ENCODE measurements around the gene HSBP1L1.

Gene HSBP1L1

GRCh38 chr18:79964330-79965118 is at the start of gene HSBP1L1:
Gene HSBP1L1 (plus strand): TSS chr18:79964643. CDS start chr18:79964736, 93 bp downstream.
- peak; percentile 70 for DNase-seq

- DNase-seq = no peak
Measured at GRCh38 chr18:79915161-79916127, 49.0 kb upstream of the HSBP1L1 start.

- DNase-seq = no peak
Measured at GRCh38 chr18:79916128-79916494, 48.3 kb upstream of the HSBP1L1 start.

DNA sequence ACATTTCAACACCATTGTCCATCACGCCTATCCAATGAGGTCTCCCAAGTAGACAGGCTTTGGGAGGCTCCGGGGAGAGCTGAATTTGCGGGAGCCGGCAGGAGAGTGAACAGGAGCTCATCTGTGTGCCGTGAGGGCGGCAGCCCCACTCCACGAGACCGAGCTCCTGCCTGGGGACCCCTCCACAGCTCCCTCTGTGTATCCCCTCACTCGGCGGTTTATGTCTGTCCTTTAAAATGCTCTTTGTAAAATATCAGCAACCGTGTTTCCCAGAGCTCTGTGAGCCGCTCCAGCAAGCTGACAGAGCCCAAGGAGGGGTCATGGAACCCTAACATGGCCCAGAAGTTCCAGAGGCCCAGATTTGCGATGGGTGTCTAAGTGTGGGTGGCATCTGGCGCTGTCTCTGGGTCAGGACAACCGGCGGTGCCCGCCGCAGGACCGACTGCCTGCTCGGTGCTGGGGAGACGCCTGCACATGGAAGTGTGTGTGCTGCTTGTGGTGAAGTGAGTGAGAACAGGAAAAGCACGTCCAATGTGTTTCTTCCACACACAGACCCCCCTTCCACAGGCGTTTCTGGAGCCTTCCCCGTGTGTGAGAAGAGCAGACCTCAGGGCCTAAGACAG is 47.8 kb upstream of the HSBP1L1 start:
- DNase-seq = no peak

DNA sequence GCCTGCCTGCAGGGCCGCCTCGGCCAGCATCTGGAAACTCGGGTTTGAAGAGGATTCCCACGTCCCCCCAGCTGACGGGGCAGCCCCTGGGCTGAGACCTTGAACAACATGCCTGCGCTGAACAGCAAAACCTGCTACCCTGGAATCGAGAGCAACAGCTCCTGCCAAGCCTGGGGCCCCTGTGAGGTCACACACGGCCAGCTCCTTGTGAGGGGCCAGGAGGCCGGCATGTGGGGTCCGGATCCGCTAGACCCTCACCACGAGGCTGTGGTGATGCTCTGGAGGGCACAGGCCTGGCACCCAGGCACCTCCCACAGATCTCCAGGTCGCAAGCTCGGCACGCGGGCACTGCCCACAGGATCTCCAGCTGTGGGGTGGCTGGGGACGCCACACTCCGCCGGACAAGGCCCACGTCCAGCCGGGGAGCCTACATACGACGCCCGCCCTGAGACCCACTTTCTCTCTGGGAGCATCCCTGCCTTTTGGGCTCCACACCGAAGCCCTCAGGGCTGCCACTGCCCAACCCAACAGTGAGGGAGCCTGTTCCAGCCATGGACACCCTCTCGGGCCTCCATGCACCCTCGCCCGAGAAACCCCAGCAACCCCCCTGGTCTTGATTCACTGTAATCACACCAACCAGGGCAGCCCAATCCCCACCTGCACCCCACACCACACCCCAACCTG is 47.1 kb upstream of the HSBP1L1 start:
- no peak for DNase-seq

DNA sequence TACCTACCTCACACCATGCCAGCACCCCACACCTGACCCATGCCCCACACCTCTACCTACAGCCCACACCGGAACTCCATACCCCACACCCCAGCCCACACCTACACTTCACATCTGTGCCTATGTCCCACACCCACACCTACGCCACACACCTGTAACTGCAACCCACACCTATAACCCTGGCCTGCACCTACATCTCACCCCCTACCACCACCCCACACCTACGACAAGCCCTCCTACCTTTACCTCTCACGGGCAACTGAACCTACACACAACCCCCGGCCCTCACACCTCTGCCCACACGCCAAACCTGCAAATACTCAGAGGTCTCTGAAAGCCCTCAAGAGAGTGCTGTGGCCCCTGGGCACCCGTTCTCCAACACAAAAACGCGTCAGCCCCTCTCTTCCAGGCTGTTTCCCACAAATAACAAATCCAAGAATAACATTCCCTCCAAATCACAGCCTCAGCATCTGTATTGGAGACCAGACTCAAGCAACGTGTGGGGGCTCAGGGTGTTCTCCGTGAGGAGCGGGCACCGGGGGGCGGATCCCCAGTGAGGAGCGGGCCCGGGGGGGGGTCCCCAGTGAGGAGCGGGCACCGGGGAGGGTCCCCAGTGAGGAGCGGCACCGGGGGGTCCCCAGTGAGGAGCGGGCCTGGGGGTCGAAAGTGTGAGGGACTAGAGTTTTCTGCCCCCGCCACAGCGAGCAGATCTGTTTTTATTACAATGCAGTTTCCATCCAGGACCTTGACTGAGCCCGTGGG is 46.4 kb upstream of the HSBP1L1 start:
- no peak for DNase-seq

- no peak for DNase-seq
Measured at GRCh38 chr18:79918615-79919011, 45.8 kb upstream of the HSBP1L1 start.

DNA sequence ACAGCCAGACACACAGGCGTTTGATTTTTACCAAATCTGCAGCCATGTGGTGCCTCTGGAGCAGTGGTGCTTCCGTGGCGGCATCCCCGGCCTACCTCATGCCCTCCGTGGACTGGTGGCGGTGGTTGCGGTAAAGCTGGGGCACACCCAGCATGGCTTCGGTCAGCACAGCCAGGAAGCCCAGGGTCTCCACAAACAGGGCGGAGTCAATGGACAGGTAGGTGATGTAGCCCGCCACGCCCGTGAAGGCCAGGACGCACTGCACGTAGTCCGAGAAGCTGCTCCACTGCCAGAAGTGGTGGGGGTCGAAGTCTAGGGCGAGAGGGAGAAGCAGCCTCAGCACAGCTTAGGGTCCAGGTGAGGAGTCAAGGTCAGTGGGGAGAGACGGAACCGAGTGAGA is 45.4 kb upstream of the HSBP1L1 start:
- no peak for DNase-seq

- DNase-seq = no peak
Measured at GRCh38 chr18:79921984-79922965, 42.2 kb upstream of the HSBP1L1 start.

DNA sequence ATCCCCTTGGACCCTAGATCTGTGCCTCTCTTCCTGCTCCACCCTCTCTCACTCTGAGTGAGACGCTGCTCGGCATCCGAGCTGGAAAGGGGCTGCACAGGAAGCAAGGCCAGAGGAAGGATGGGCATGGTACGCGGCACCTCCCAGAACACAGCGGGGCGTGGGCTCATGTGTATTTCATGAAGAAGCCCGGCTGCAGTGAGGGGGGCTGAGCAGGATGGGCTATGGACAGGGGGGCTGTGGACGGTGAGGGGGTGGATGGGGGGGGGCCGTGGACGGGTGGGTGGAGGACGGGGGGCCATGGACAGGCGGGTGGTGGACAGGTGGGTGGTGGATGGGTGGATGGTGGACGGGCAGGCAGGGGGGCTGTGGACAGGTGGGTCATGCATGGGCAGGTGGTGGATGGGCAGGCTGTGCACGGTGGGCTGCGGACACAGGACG is 41.5 kb upstream of the HSBP1L1 start:
- DNase-seq = no peak

DNA sequence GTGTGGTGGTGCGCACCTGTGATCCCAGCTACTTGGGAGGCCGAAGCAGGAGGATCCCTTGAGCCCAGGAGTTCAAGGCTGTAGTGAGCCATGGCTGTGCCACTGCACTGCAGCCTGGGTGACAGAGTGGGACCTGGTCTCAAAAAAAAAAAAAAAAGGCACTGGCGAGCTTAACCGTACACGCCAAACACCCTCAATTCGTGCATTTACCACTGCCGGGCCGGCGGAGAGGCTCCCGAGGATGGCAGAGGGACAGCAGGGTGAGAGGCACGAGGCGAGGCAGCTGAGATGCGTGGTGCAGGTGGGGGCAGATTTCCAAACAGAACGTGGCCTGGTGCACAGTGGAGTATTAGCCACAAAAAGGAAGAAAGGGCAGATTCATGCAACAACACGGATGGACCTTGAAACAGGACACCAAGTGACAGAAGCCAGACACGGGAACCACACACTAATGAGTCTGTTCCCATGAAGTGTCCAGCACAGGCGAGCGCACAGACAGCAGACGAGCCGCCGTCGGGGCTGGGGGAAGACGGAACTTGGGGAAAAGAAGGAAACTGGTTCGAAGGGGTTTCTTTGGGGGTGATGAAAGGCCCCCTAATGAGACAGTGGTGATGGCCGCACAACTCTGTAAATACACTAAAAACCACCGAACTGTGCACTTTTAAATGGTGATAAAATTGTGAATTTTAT is 40.4 kb upstream of the HSBP1L1 start:
- DNase-seq = no peak

GRCh38 chr18:79924814-79925731 is 39.4 kb upstream of the HSBP1L1 start:
- DNase-seq = no peak

DNA sequence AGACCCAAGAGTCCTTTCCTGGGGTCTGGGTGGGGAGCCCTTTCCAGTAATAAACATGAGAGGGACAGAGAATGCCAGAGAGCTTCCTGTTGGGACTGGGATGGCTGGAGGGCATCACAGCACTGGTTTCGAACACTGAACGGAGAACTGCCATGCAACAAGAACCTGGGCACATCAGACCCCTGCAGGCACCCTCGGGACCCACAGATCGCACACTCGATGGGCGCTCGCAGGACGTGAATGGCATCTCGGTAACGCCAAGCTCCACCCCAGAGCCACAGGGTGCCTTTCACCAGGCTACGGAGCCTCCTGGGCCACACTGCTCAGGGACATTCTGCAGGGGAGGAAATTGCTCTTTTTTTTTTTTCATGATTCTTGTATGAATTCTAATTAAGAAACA is 38.1 kb upstream of the HSBP1L1 start:
- no peak for DNase-seq

DNA sequence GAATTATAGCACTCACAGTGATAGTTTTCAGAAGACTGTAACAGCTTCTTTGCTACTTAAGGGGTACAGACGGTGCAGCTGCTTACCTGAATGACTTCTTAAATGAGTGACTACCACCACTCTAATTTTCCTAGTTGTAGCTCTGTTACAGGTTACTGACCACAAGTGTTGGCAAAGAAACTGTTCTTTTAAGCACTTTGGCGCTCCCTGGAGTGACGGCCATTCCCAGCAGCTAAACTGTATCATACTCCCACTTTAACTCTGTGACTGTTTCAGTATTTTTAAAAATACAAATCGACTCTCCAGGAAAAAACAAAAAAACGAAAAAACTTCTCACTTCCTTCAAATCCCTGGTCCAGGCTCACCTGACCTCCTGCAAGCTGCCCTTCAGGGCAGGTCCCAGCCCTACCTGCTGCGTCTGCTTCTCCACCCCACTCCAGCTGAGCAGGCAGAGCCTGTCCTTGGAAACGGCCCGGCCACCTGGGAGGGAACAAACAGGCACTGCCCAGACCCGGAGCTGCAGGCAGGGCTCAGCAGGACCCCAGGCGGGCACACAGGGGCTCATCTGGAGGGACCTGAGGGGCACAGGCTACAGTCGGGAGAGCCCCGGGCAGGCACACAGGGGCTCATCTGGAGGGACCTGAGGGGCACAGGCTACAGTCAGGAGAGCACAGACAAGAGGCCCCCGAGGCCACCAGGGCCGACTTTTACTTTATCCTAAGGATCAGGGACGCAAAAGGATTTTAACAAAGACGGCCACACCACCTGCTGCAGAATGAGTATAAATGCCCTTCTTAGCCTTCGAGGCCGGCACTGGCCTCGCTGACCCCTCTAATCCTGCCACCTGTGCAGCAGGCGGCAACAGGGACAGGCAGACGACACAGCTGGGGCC is 37.5 kb upstream of the HSBP1L1 start:
- DNase-seq = no peak

DNA sequence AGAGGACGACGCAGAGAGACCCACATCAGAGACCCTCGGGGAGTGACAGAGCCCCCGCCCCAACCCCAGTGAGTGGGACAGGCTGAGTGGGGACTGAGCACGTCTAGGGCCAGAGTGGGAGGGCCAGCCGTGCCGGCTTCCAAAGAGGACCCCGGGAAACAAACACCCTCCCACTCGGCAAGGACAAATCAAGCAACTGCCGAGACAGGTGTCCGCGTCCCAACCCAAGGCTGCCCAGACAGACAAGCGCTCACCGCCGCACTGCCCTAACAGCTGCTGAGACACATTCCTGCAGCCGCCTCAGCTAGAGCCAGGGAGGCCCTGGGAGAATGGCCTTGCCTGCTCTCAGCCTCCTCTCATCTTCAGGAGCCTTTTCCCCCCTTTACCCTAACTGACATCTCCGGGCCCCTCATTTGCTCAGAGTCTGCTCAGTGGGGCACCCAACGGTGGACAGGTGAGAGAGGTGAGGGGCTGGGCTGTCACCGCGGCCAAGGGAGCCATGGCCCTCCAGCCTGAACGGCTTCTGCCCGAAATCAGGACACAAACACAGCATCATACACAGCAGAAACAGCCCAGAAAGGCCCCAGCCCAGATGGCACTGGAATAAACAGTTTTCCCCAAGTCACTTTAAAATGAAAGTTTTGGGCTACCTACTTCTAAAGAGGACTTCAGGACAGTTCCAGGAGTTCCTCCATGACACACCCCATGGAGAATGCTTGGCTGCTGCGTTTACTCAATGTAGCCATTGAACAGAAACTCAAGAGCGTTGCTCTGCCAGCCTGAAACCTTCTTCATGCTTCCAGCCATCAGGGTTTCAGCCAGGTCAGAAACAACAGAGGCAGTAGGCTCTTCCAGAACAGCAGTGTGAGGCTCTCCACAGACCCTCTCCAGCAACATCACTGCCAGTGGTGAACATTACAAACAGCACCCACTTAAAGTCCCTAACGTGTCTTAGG is 36.6 kb upstream of the HSBP1L1 start:
- DNase-seq = no peak

DNA sequence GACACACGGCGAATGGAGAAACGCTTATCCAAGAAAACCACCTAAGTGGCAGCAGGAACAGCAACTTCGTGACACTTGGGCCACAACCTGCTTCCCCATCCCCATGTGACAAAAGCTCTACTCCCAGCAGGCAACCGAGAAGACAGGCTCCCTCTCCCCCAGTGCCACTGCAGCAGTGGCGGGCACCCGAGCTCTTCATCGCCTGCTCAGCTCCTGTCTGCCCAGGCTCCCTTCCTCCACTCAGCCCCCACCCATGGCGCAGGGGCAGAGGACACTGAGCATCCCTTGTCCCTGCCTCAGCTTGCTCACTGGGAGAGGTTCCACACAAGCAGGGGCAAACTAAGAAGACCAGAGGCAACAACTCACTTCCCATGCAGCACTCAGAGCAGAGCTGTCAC is 35.9 kb upstream of the HSBP1L1 start:
- no peak for DNase-seq

Data from CD4-positive, alpha-beta T cell treated with Interleukin-21 for 1 hour (primary cell).